Endothelial cell of umbilical vein (primary cell): ENCODE data around the gene CHCHD3. TPM values are rescaled to one million over a fixed set of nuclear protein-coding genes. Genes with fewer than 3 reads are reported as not detected.

Experiments used
- BruUV-seq: library from RNA; stranded (reverse); fragments of 400-500 nt; replicated peaks from 2 replicates; lab custom pipeline; 2021; lab: Mats Ljungman, UMichigan
- CTCF ChIA-PET: fragments of 300-600, 350-600 bp; sonication (Branson Sonifier 250); formaldehyde crosslinking; loops from one replicate; lab custom pipeline; 2021; ENCODE audit warnings: antibody characterized with exemption, inconsistent platforms; lab: Charles Lee
- POLR2A ChIA-PET: fragments of 300-600, 350-600 bp; sonication (Branson Sonifier 250); formaldehyde crosslinking; loops from one replicate; lab custom pipeline; 2021; ENCODE audit warnings: antibody characterized with exemption, inconsistent platforms; lab: Charles Lee
- DNase-seq: peaks from one replicate; pipeline ENCODE4 v3.0.0-alpha.2; 2011; ENCODE audit warnings: low read depth, low spot score
- FAIRE-seq: peaks from 2 replicates; lab custom pipeline; 2011; peaks lifted over from hg19 to GRCh38; lab: Jason Lieb, UNC
- H2AFZ ChIP-seq: 2 replicates; pipeline ENCODE4 v1.6.0; 2012; ENCODE audit warnings: low read depth, low read length, control low read depth, inconsistent platforms
- H3K27ac ChIP-seq: 2 replicates; pipeline ENCODE4 v1.5.1; 2011; ENCODE audit warnings: low read depth, mild to moderate bottlenecking, control low read depth, low read length, moderate library complexity; ENCODE audit not compliant: insufficient read depth
- H3K27me3 ChIP-seq, 2 experiments: 2 replicates each; pipeline versions ENCODE4 v1.6.0 to v1.6.1; 2011; ENCODE audit warnings: low read length in 2 of 2, mixed read lengths in 1 of 2; ENCODE audit not compliant: control insufficient read depth in 2 of 2, insufficient read depth in 2 of 2
- H3K36me3 ChIP-seq, 2 experiments: 2 replicates in 1 of 2; 3 replicates in 1 of 2; pipeline ENCODE4 v1.5.1; 2011; ENCODE audit warnings: low read length in 2 of 2, mild to moderate bottlenecking in 1 of 2, moderate library complexity in 1 of 2; ENCODE audit not compliant: control insufficient read depth in 2 of 2, insufficient read depth in 2 of 2; ENCODE audit errors: extremely low read depth in 1 of 2
- H3K4me1 ChIP-seq: 3 replicates; pipeline ENCODE4 v1.5.1; 2011; ENCODE audit warnings: mild to moderate bottlenecking, low read length; ENCODE audit not compliant: control insufficient read depth, insufficient read depth; ENCODE audit errors: extremely low read depth
- H3K4me2 ChIP-seq: 2 replicates; pipeline ENCODE4 v1.6.1; 2011; ENCODE audit warnings: low read length, control low read depth, mixed read lengths; ENCODE audit not compliant: insufficient read depth
- H3K4me3 ChIP-seq, 3 experiments: fragments of 200-600 bp in 1 of 3; sonication (generic), shearing (Covaris generic) in 1 of 3; replicated peaks in 1 of 3; 2 replicates each; pipeline ENCODE4 v1.5.1; 2011 to 2016; ENCODE audit warnings: control low read depth in 3 of 3, low read length in 3 of 3, mild to moderate bottlenecking in 2 of 3, inconsistent platforms in 1 of 3, low read depth in 1 of 3, moderate library complexity in 1 of 3; ENCODE audit not compliant: insufficient read depth in 1 of 3
- H3K79me2 ChIP-seq: 2 replicates; pipeline ENCODE4 v1.6.0; 2012; ENCODE audit warnings: low read length, inconsistent platforms; ENCODE audit not compliant: control insufficient read depth, insufficient read depth
- H3K9ac ChIP-seq: replicated peaks from 2 replicates; pipeline ENCODE3; 2011; ENCODE audit warnings: low read length, control low read depth; ENCODE audit not compliant: insufficient read depth; ENCODE audit errors: extremely low read depth
- H3K9me1 ChIP-seq: replicated peaks from 3 replicates; pipeline ENCODE4 v1.6.0; 2011; ENCODE audit warnings: mild to moderate bottlenecking, low read length; ENCODE audit not compliant: control insufficient read depth, insufficient read depth; ENCODE audit errors: extremely low read depth
- H3K9me3 ChIP-seq: replicated peaks from 2 replicates; pipeline ENCODE4 v1.5.1; 2012; ENCODE audit warnings: low read length, inconsistent platforms; ENCODE audit not compliant: control insufficient read depth, insufficient read depth
- H4K20me1 ChIP-seq: replicated peaks from 2 replicates; pipeline ENCODE3; 2011; ENCODE audit warnings: mild to moderate bottlenecking, low read length; ENCODE audit not compliant: control insufficient read depth, insufficient read depth; ENCODE audit errors: extremely low read depth
- CTCF ChIP-seq, 2 donors: IDR thresholded peaks; 1 replicate in 1 of 2; 2 replicates in 1 of 2; pipeline ENCODE4 v1.5.1; 2011; ENCODE audit warnings: low read length in 2 of 2, mild to moderate bottlenecking in 2 of 2, moderate library complexity in 2 of 2, control low read depth in 1 of 2, inconsistent platforms in 1 of 2, low read depth in 1 of 2; ENCODE audit not compliant: insufficient read depth in 1 of 2; ENCODE audit errors: extremely low read depth in 1 of 2
- EZH2 ChIP-seq: IDR thresholded peaks from 2 replicates; pipeline ENCODE4 v1.6.1; 2012; ENCODE audit warnings: borderline replicate concordance, low read depth, mild to moderate bottlenecking, moderate library complexity, low read length, inconsistent platforms; ENCODE audit not compliant: severe bottlenecking
- FOS ChIP-seq: IDR thresholded peaks from 2 replicates; pipeline ENCODE4 v1.6.1; 2011; ENCODE audit warnings: mild to moderate bottlenecking, low read length, moderate library complexity, borderline replicate concordance; ENCODE audit not compliant: insufficient read depth
- GATA2 ChIP-seq: IDR thresholded peaks from 2 replicates; pipeline ENCODE4 v1.7.0; 2011; ENCODE audit warnings: low read depth, mild to moderate bottlenecking, moderate library complexity, mixed read lengths, low read length; ENCODE audit not compliant: insufficient read length, insufficient read depth
- JUN ChIP-seq: IDR thresholded peaks from 2 replicates; pipeline ENCODE4 v1.6.1; 2011; ENCODE audit warnings: borderline replicate concordance, low read depth; ENCODE audit not compliant: insufficient read length, insufficient read depth
- MAX ChIP-seq: IDR thresholded peaks from 2 replicates; pipeline ENCODE4 v1.6.1; 2011; ENCODE audit not compliant: insufficient read depth, insufficient read length
- MYC ChIP-seq: IDR thresholded peaks from one replicate; pipeline ENCODE4 v1.6.1; 2011; ENCODE audit warnings: mild to moderate bottlenecking, low read depth, low read length
- POLR2A ChIP-seq: IDR thresholded peaks from 2 replicates; pipeline ENCODE4 v1.6.1; 2012; ENCODE audit warnings: low read depth, mild to moderate bottlenecking, control low read depth, low read length
- POLR2AphosphoS5 ChIP-seq: IDR thresholded peaks from 2 replicates; pipeline ENCODE4 v1.6.1; 2012; ENCODE audit warnings: low read depth, mild to moderate bottlenecking, control low read depth, low read length, moderate library complexity; ENCODE audit not compliant: insufficient read depth
- dilution Hi-C: fragments of 300-500 bp; cut with MboI; formaldehyde crosslinking; loops from one replicate; pipeline ENCODE4 v1.15.0; 2019; ENCODE audit warnings: low sequenced_read_pairs; ENCODE audit not compliant: extremely low pct_ligation_motif_present
- intact Hi-C: fragments of 100-400 bp; cut with micrococcal nuclease; formaldehyde crosslinking; loops from one replicate; pipeline ENCODE4 v1.10.0; 2022
- polyA plus RNA-seq, 4 experiments: library from polyadenylated mRNA; depleted of rRNA in 3 of 4; stranded (reverse) in 3 of 4; unstranded in 1 of 4; fragments of >200 nt; gene quantifications; 2 replicates each; pipeline versions ENCODE4 v1.2.1 to v1.2.3, GENCODE V29; 2011 to 2012; ENCODE audit warnings: missing spikeins in 1 of 4
- total RNA-seq: library from RNA; stranded (reverse); gene quantifications from 2 replicates; pipeline ENCODE4 v1.2.3, GENCODE V29; 2021

CHCHD3 gene
- total and polyA plus RNA-seq, 2 donors (not counting 3 experiments of a cell fraction or from before 2014, with no cell fraction given), result 22.0 to 63.7 TPM

- DNase-seq, result no peak
- no peak overlapping the region for H2AFZ ChIP-seq
- H3K27ac ChIP-seq, result no peak overlapping the region
- intact Hi-C loops, result no loop called here
- no peaks in the 10 kb centered on the region for H3K27me3 ChIP-seq
- H4K20me1 ChIP-seq, result peaks cover 3% of the 10 kb centered on the region
- no TSS peak for BruUV-seq
- no peaks in the 10 kb centered on the region for H3K4me1 ChIP-seq
- no peaks in the 10 kb centered on the region for H3K9me3 ChIP-seq
- no peak overlapping the region for H3K4me2 ChIP-seq
- CTCF ChIA-PET, result interaction anchor here (0.7 kb wide), 1 partner anchor 467 kb away, joined by 3 read pairs; no protein-coding TSS in a partner anchor
- H3K36me3 ChIP-seq, result no peaks in the 10 kb centered on the region
- H3K9me1 ChIP-seq, result no peaks in the 10 kb centered on the region
- dilution Hi-C loops, result no loop called here
- no peak for FAIRE-seq
- POLR2A ChIA-PET, result interaction anchor here (0.6 kb wide), 1 partner anchor 53 kb away, joined by 7 read pairs; no protein-coding TSS in a partner anchor
- no peak overlapping the region for H3K9ac ChIP-seq
- H3K4me3 ChIP-seq, result no peak overlapping the region
- peaks cover 5% of the 10 kb centered on the region for H3K79me2 ChIP-seq
- no peak for TF ChIP-seq GATA2
- TF ChIP-seq MAX, result no peak
- no peak for TF ChIP-seq CTCF (IDR thresholded peaks at IDR 0.05; ENCODE audit: extremely low read depth in 1 of 2, insufficient read depth in 1 of 2, low read depth in 1 of 2, low read length in 2 of 2)
- no peak for TF ChIP-seq MYC
- TF ChIP-seq JUN, result no peak
- no peak for TF ChIP-seq EZH2
- no peak for TF ChIP-seq POLR2A
- TF ChIP-seq POLR2AphosphoS5, result no peak
- TF ChIP-seq FOS, result no peak
Observed at GRCh38 chr7:132966754-132967469, 115.0 kb downstream of the CHCHD3 start.
